ENCODE data around the gene INTS13.
"Not testable (repeated sequence)": the region's sequence is repeated elsewhere in the genome, so short reads cannot be mapped to it uniquely, and the experiment has no call there.

INTS13 gene

GRCh38 chr12:26937863-26938700 is at the start of gene INTS13, which contains the start of gene FGFR1OP2:
Gene INTS13 (minus strand): TSS chr12:26937981. CDS start chr12:26936803, 1,178 bp downstream.
Gene FGFR1OP2 (plus strand): TSS chr12:26938470. CDS start chr12:26954159, 15,689 bp downstream.
- peak; percentile 100 for DNase-seq (ENCODE audit: low spot score)

GRCh38 chr12:26982866-26983265 is 45.1 kb upstream of the INTS13 start:
- DNase-seq (ENCODE audit: low spot score): no peak

- no peak for DNase-seq (ENCODE audit: low spot score)
Measured at GRCh38 chr12:26979733-26980132, 42.0 kb upstream of the INTS13 start.

GRCh38 chr12:26978801-26979200 is 41.0 kb upstream of the INTS13 start:
- DNase-seq (ENCODE audit: low spot score): no peak

GRCh38 chr12:26976687-26977086 is 38.9 kb upstream of the INTS13 start:
- DNase-seq (ENCODE audit: low spot score): no peak

GRCh38 chr12:26971963-26972362 is 34.2 kb upstream of the INTS13 start:
- peak; percentile 31 for DNase-seq (ENCODE audit: low spot score)

GRCh38 chr12:26970136-26970535 is 32.4 kb upstream of the INTS13 start:
- DNase-seq (ENCODE audit: low spot score): no peak

GRCh38 chr12:26966842-26967241 is 29.1 kb upstream of the INTS13 start:
- DNase-seq (ENCODE audit: low spot score): no peak

- DNase-seq (ENCODE audit: low spot score): no peak
Measured at GRCh38 chr12:26963413-26963812, 25.6 kb upstream of the INTS13 start.

- DNase-seq (ENCODE audit: low spot score): no peak
Measured at GRCh38 chr12:26961803-26962202, 24.0 kb upstream of the INTS13 start.

- not testable (repeated sequence) for DNase-seq (ENCODE audit: low spot score)
Measured at GRCh38 chr12:26961391-26961790, 23.6 kb upstream of the INTS13 start.

GRCh38 chr12:26954027-26954426 is 16.2 kb upstream of the INTS13 start:
- no peak for DNase-seq (ENCODE audit: low spot score)

- no peak for DNase-seq (ENCODE audit: low spot score)
Measured at GRCh38 chr12:26953447-26953846, 15.7 kb upstream of the INTS13 start.

GRCh38 chr12:26948309-26948708 is 10.5 kb upstream of the INTS13 start:
- DNase-seq (ENCODE audit: low spot score): no peak

GRCh38 chr12:26941215-26941594 is 3.4 kb upstream of the INTS13 start:
- peak; percentile 58 for DNase-seq (ENCODE audit: low spot score)

GRCh38 chr12:26940516-26941214 is 2.9 kb upstream of the INTS13 start:
- DNase-seq (ENCODE audit: low spot score): peak; percentile 49

- peak; percentile 55 for DNase-seq (ENCODE audit: low spot score)
Measured at GRCh38 chr12:26939953-26940352, 2.2 kb upstream of the INTS13 start.

- DNase-seq (ENCODE audit: low spot score): peak; percentile 68
Measured at GRCh38 chr12:26939192-26939832, 1.5 kb upstream of the INTS13 start.

- peak; percentile 57 for DNase-seq (ENCODE audit: low spot score)
Measured at GRCh38 chr12:26938701-26939062, 901 bp upstream of the INTS13 start.

- no peak for DNase-seq (ENCODE audit: low spot score)
Measured at GRCh38 chr12:26937443-26937862, 328 bp downstream of the INTS13 start.

GRCh38 chr12:26936559-26937442 is 980 bp downstream of the INTS13 start:
- peak; percentile 44 for DNase-seq (ENCODE audit: low spot score)
